WTC11 (cell line): ENCODE results near the gene PIK3R2. TPM values are rescaled to one million over a fixed set of nuclear protein-coding genes. Genes with fewer than 3 reads are reported as not detected.

Source experiments
- ATAC-seq: fragments of 200-7000 bp; cut with Tn5 transposase; 2 replicates; pipeline ENCODE4 v1.10.0; 2021; ENCODE audit warnings: mild to moderate bottlenecking, moderate library complexity
- CTCF ChIA-PET: fragments of 300-600 bp; sonication (Branson Sonifier 250); formaldehyde crosslinking; loops from one replicate; lab custom pipeline; 2021; ENCODE audit warnings: antibody characterized with exemption; lab: Charles Lee
- POLR2A ChIA-PET: fragments of 350-600 bp; sonication (Branson Sonifier 250); formaldehyde crosslinking; loops from one replicate; lab custom pipeline; 2021; ENCODE audit warnings: antibody characterized with exemption; lab: Charles Lee
- DNase-seq: peaks from one replicate; pipeline ENCODE4 v3.0.0; 2021; ENCODE audit warnings: low spot score
- H3K27ac Mint-ChIP-seq: 2 replicates; pipeline ENCODE4 v1.8.0; 2021; ENCODE audit warnings: mixed read lengths
- H3K27me3 Mint-ChIP-seq: 2 replicates; pipeline ENCODE4 v1.8.0; 2021; ENCODE audit warnings: low read depth, mild to moderate bottlenecking, moderate library complexity, mixed read lengths
- H3K36me3 Mint-ChIP-seq: 2 replicates; pipeline ENCODE4 v1.8.0; 2021; ENCODE audit warnings: mixed read lengths
- H3K4me1 Mint-ChIP-seq: 2 replicates; pipeline ENCODE4 v1.8.0; 2022; ENCODE audit warnings: mixed read lengths
- H3K4me3 Mint-ChIP-seq: 2 replicates; pipeline ENCODE4 v1.8.0; 2021; ENCODE audit warnings: mild to moderate bottlenecking, moderate library complexity, mixed read lengths
- H3K9me3 Mint-ChIP-seq: 2 replicates; pipeline ENCODE4 v1.8.0; 2021; ENCODE audit warnings: mixed read lengths
- ATF1 ChIP-seq: sonication (generic); formaldehyde crosslinking; IDR thresholded peaks from 2 replicates; pipeline ENCODE4 v1.8.1; 2023; ENCODE audit warnings: mild to moderate bottlenecking, moderate library complexity, missing genetic modification reagents
- CREB1 ChIP-seq: sonication (generic); formaldehyde crosslinking; IDR thresholded peaks from 2 replicates; pipeline ENCODE4 v1.8.0; 2023; ENCODE audit warnings: mild to moderate bottlenecking, missing genetic modification reagents
- E2F5 ChIP-seq: sonication (generic); formaldehyde crosslinking; IDR thresholded peaks from 2 replicates; pipeline ENCODE4 v1.8.1; 2022; ENCODE audit warnings: mild to moderate bottlenecking, moderate library complexity, missing genetic modification reagents
- ELF4 ChIP-seq: sonication (generic); formaldehyde crosslinking; IDR thresholded peaks from 2 replicates; pipeline ENCODE4 v1.8.1; 2022; ENCODE audit warnings: low read depth, mild to moderate bottlenecking, moderate library complexity, missing genetic modification reagents
- EMX1 ChIP-seq: fragments of 250-450 bp; sonication (Bioruptor Pico); IDR thresholded peaks from 2 replicates; pipeline ENCODE4 v1.8.0; 2021; ENCODE audit warnings: mild to moderate bottlenecking
- GRHL2 ChIP-seq: fragments of 250-450 bp; sonication (Bioruptor Pico); IDR thresholded peaks from 2 replicates; pipeline ENCODE4 v1.8.0; 2022; ENCODE audit warnings: mild to moderate bottlenecking, moderate library complexity; ENCODE audit not compliant: insufficient replicate concordance, severe bottlenecking
- MXD4 ChIP-seq: fragments of 250-450 bp; sonication (Bioruptor Pico); IDR thresholded peaks from 2 replicates; pipeline ENCODE4 v1.8.0; 2021; ENCODE audit warnings: mild to moderate bottlenecking, moderate library complexity, borderline replicate concordance
- NR3C1 ChIP-seq: sonication (generic); formaldehyde crosslinking; conservative IDR thresholded peaks from 2 replicates; pipeline ENCODE4 v1.8.1; 2023; ENCODE audit warnings: low read depth, mild to moderate bottlenecking, missing genetic modification reagents
- PRDM15 ChIP-seq: sonication (generic); formaldehyde crosslinking; IDR thresholded peaks from 2 replicates; pipeline ENCODE4 v1.8.0; 2022; ENCODE audit warnings: missing genetic modification reagents
- SP1 ChIP-seq: sonication (generic); formaldehyde crosslinking; conservative IDR thresholded peaks from 2 replicates; pipeline ENCODE4 v1.8.1; 2022; ENCODE audit warnings: missing genetic modification reagents
- STAT6 ChIP-seq: sonication (generic); formaldehyde crosslinking; conservative IDR thresholded peaks from 2 replicates; pipeline ENCODE4 v1.8.1; 2023; ENCODE audit warnings: mild to moderate bottlenecking, low read depth, missing genetic modification reagents, moderate library complexity
- USF1 ChIP-seq: sonication (generic); formaldehyde crosslinking; IDR thresholded peaks from 2 replicates; pipeline ENCODE4 v1.8.0; 2022; ENCODE audit warnings: mild to moderate bottlenecking, missing genetic modification reagents
- ZNF317 ChIP-seq: sonication (generic); formaldehyde crosslinking; IDR thresholded peaks from 2 replicates; pipeline ENCODE4 v1.8.1; 2023; ENCODE audit warnings: low read depth, mild to moderate bottlenecking, moderate library complexity, missing genetic modification reagents, borderline replicate concordance
- ZNF512 ChIP-seq: sonication (generic); formaldehyde crosslinking; IDR thresholded peaks from 2 replicates; pipeline ENCODE4 v1.8.1; 2022; ENCODE audit warnings: missing genetic modification reagents, borderline replicate concordance
- total RNA-seq: library from RNA; stranded (reverse); gene quantifications from 3 replicates; pipeline ENCODE4 v1.2.3, GENCODE V29; 2021

PIK3R2 gene
- total RNA-seq, 1 experiment from 2014 or later: 56.9 TPM

- no peak for ATAC-seq
- peaks cover 19% of the 10 kb centered on the region for H3K27me3 Mint-ChIP-seq
- no peak overlapping the region; the same call in 1 of the 2 replicates for H3K27ac Mint-ChIP-seq
- ChIA-PET CTCF (interaction anchor here (0.8 to 3.1 kb wide), 5 partner anchors 10 to 81 kb away, joined by 3 to 20 read pairs (median 5); no protein-coding TSS in a partner anchor), POLR2A (no interaction called here)
- no peak for DNase-seq
- H3K4me3 Mint-ChIP-seq: no peak overlapping the region
- no peaks in the 10 kb centered on the region for H3K9me3 Mint-ChIP-seq
- H3K36me3 Mint-ChIP-seq: peaks cover 25% of the 10 kb centered on the region
- no peak for TF ChIP-seq GRHL2 (CRISPR knock-in tag)
- TF ChIP-seq ZNF317: no peak
- TF ChIP-seq MXD4 (CRISPR knock-in tag): no peak
- TF ChIP-seq ATF1 (CRISPR knock-in tag): no peak
- TF ChIP-seq CREB1 (CRISPR knock-in tag): no peak
- TF ChIP-seq EMX1 (CRISPR knock-in tag): no peak
- no peak for TF ChIP-seq PRDM15 (CRISPR knock-in tag)
- TF ChIP-seq STAT6 (CRISPR knock-in tag): no peak
- no peak for TF ChIP-seq E2F5 (CRISPR knock-in tag)
- no peak for TF ChIP-seq ELF4 (CRISPR knock-in tag)
- TF ChIP-seq SP1 (CRISPR knock-in tag): no peak
- no peak for TF ChIP-seq NR3C1
- no peak for TF ChIP-seq USF1
- no peak for TF ChIP-seq ZNF512 (CRISPR knock-in tag)
- peaks cover 9% of the 10 kb centered on the region for H3K4me1 Mint-ChIP-seq
These were observed 17.8 kb downstream of the PIK3R2 start for GRCh38 chr19:18170714-18171255.
